Measurements from ENCODE around the gene SMURF2. TPM values are rescaled to one million over a fixed set of nuclear protein-coding genes. Genes with fewer than 3 reads are reported as not detected.

The SMURF2 gene
- total RNA-seq, 1 experiment from 2014 or later: 23.0 TPM

GRCh38 chr17:64692187-64692586, 30.1 kb upstream of the SMURF2 start (continued):
- no peak for TF ChIP-seq SMAD3 (CRISPR knock-in tag; IDR thresholded peaks at IDR 0.05; ENCODE audit: borderline replicate concordance)
- TF ChIP-seq NR2C2 (CRISPR knock-in tag; IDR thresholded peaks at IDR 0.05): no peak
- no peak for TF ChIP-seq CREB1 (CRISPR knock-in tag; IDR thresholded peaks at IDR 0.05)
- no peak for TF ChIP-seq NFATC4 (CRISPR knock-in tag; IDR thresholded peaks at IDR 0.05)

DNA sequence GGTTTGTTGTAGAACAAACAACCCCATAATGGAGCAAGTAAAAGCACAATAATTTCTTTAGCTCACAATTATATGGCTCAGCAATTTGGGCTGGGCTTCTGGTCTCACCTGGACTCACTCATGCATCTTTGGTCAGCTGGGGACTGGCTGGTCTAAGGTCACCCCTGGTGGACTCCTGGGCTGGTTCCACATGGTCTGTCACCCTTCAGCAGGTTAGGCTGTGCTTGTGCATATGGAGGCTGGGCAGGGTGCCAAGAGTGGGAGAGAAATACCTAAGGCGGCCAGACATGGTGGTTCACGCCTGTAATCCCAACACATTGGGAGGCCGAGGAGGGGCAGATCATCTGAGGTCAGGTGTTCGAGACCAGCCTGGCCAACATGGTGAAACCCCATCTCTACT, 27.0 kb upstream of the SMURF2 start:
- Mint-ChIP-seq H3K4me3 (no peak overlapping the region), H3K9me3 (no peaks in the 10 kb centered on the region), H3K27me3 (ENCODE audit: low read depth) (no peaks in the 10 kb centered on the region), H3K27ac (no peak overlapping the region), H3K36me3 (no peaks in the 10 kb centered on the region), H3K4me1 (peaks cover 5% of the 10 kb centered on the region)
- TF ChIP-seq, protein P1, sequence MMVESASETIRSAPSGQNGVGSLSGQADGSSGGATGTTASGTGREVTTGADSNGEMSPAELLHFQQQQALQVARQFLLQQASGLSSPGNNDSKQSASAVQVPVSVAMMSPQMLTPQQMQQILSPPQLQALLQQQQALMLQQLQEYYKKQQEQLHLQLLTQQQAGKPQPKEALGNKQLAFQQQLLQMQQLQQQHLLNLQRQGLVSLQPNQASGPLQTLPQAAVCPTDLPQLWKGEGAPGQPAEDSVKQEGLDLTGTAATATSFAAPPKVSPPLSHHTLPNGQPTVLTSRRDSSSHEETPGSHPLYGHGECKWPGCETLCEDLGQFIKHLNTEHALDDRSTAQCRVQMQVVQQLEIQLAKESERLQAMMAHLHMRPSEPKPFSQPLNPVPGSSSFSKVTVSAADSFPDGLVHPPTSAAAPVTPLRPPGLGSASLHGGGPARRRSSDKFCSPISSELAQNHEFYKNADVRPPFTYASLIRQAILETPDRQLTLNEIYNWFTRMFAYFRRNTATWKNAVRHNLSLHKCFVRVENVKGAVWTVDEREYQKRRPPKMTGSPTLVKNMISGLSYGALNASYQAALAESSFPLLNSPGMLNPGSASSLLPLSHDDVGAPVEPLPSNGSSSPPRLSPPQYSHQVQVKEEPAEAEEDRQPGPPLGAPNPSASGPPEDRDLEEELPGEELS (CRISPR knock-in tag; IDR thresholded peaks at IDR 0.05): no peak
- no peak for TF ChIP-seq NFE2L1 (CRISPR knock-in tag; IDR thresholded peaks at IDR 0.05)
- no peak for TF ChIP-seq MYBL2 (CRISPR knock-in tag; IDR thresholded peaks at IDR 0.05)
- TF ChIP-seq FOXJ3 (CRISPR knock-in tag; IDR thresholded peaks at IDR 0.05; ENCODE audit: borderline replicate concordance): no peak
- no peak for TF ChIP-seq NFYB (CRISPR knock-in tag; conservative IDR thresholded peaks at IDR 0.05; ENCODE audit: low read depth)
- no peak for TF ChIP-seq E2F5 (CRISPR knock-in tag; IDR thresholded peaks at IDR 0.05)
- no peak for TF ChIP-seq RELA (CRISPR knock-in tag; IDR thresholded peaks at IDR 0.05; ENCODE audit: borderline replicate concordance)
- no peak for TF ChIP-seq OVOL2 (CRISPR knock-in tag; IDR thresholded peaks at IDR 0.05; ENCODE audit: borderline replicate concordance)
- no peak for TF ChIP-seq ESRRA (CRISPR knock-in tag; IDR thresholded peaks at IDR 0.05; ENCODE audit: borderline replicate concordance)
- no peak for TF ChIP-seq KAT7 (CRISPR knock-in tag; IDR thresholded peaks at IDR 0.05; ENCODE audit: borderline replicate concordance)
- TF ChIP-seq CTCF (IDR thresholded peaks at IDR 0.05): no peak
- TF ChIP-seq, protein P2, sequence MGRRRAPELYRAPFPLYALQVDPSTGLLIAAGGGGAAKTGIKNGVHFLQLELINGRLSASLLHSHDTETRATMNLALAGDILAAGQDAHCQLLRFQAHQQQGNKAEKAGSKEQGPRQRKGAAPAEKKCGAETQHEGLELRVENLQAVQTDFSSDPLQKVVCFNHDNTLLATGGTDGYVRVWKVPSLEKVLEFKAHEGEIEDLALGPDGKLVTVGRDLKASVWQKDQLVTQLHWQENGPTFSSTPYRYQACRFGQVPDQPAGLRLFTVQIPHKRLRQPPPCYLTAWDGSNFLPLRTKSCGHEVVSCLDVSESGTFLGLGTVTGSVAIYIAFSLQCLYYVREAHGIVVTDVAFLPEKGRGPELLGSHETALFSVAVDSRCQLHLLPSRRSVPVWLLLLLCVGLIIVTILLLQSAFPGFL (CRISPR knock-in tag; IDR thresholded peaks at IDR 0.05; ENCODE audit: borderline replicate concordance): no peak
- TF ChIP-seq TP53 (CRISPR knock-in tag; IDR thresholded peaks at IDR 0.05): no peak
- no peak for TF ChIP-seq ATF2 (CRISPR knock-in tag; IDR thresholded peaks at IDR 0.05; ENCODE audit: borderline replicate concordance, low read depth)
- no peak for TF ChIP-seq ZNF416 (CRISPR knock-in tag; IDR thresholded peaks at IDR 0.05)
- TF ChIP-seq ZNF281 (CRISPR knock-in tag; IDR thresholded peaks at IDR 0.05): no peak
- no peak for TF ChIP-seq PRRX2 (CRISPR knock-in tag; IDR thresholded peaks at IDR 0.05)
- TF ChIP-seq GABPB1 (CRISPR knock-in tag; IDR thresholded peaks at IDR 0.05): no peak
- CTCF ChIA-PET: interaction anchor here (0.6 kb wide), 1 partner anchor 47 kb away, joined by 5 read pairs; no protein-coding TSS in a partner anchor
- POLR2A ChIA-PET: interaction anchor here (0.5 kb wide), 1 partner anchor 59 kb away, joined by 10 read pairs; no protein-coding TSS in a partner anchor
- DNase-seq (ENCODE audit: low spot score) (no peak), ATAC-seq (no peak)

Measured in WTC11 (cell line).